ENCODE measurements around the gene JRKL. TPM values are rescaled to one million over a fixed set of nuclear protein-coding genes. Genes with fewer than 3 reads are reported as not detected.

JRKL gene
- total RNA-seq, 2 experiments from 2014 or later, result 13.7 to 15.4 TPM

DNA sequence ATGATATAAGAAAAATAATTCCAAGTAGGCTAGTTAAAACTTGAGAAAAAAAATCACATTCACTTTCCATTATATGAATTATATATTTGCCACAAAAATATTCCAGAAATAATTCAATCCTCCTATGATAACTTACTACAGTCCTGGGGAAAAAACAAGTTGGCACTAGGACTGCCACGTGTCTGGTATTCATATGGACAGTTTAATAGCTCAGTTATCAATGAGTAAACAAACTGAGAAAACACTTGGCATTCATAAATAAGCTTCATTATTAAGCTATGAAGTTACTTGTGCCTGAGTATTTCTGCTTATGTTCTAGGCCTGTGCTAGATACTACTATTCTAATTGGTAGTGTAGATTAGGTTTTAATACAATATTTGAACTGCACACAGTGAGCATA lies 24.3 kb upstream of the JRKL start:
- Mint-ChIP-seq H3K27ac (no peak overlapping the region), H3K4me1 (ENCODE audit: low read depth) (no peaks in the 10 kb centered on the region), H3K27me3 (no peaks in the 10 kb centered on the region), H3K4me3 (no peak overlapping the region), H3K9me3 (no peaks in the 10 kb centered on the region), H3K36me3 (peaks cover 23% of the 10 kb centered on the region)
- CTCF ChIA-PET, result interaction anchor here (0.8 to 1.2 kb wide), 3 partner anchors 22 to 29 kb away, joined by 3 to 4 read pairs (median 4); partner anchors contain the start of genes CCDC82, JRKL and MAML2
- intact Hi-C loops (cut with micrococcal nuclease), result no loop called here
- no peak for DNase-seq
- POLR2A ChIA-PET, result interaction anchor here (0.6 kb wide), 1 partner anchor 71 kb away, joined by 7 read pairs; no protein-coding TSS in a partner anchor

DNA sequence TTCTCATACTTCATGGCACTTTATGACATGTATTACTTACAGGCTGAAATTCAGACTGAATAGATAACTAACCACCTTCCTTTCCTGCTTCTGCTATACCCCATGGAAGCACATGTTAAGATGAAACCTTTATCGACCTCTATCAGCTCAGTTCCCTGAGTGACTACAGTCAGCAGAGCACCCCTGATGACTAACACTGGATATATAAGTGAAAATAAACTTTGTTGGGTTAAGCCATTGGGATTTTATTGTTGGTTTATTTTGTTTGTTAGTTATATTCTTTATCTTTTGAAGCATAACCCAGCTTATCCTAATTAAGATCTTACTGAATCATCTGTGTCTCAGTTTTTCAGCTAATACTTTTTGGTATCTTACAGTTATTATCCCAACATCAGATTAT lies 23.8 kb upstream of the JRKL start:
- H3K9me3 Mint-ChIP-seq, result no peaks in the 10 kb centered on the region
- H3K4me3 Mint-ChIP-seq, result no peak overlapping the region
- no peak for DNase-seq
- intact Hi-C loops (cut with micrococcal nuclease), result no loop called here
- no peaks in the 10 kb centered on the region for H3K27me3 Mint-ChIP-seq
- H3K27ac Mint-ChIP-seq, result no peak overlapping the region
- ChIA-PET POLR2A (interaction anchor here (0.6 kb wide), 1 partner anchor 72 kb away, joined by 7 read pairs; no protein-coding TSS in a partner anchor), CTCF (interaction anchor here (0.8 to 1.2 kb wide), 3 partner anchors 23 to 28 kb away, joined by 3 to 4 read pairs (median 4); partner anchors contain the start of genes CCDC82, JRKL and MAML2)
- H3K36me3 Mint-ChIP-seq, result peaks cover 26% of the 10 kb centered on the region
- no peaks in the 10 kb centered on the region for H3K4me1 Mint-ChIP-seq (ENCODE audit: low read depth)

DNA sequence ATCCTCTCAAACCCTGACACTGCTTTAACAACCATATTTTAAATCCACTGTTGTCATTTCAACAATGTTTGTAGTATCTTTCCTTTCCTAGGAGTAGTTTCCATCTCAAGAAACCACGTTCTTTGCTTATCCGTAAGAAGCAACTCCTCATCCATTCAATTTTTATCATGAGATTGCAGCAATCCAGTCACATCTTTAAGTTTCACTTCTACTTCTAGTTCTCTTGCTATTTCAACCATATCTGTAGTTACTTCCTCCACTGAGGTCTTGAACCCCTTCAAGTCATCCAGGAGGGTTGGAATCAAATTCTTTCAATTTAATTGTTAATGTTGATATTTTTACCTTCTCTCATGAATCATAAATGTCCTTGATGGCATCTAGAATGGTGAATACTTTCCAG lies 22.5 kb upstream of the JRKL start:
- CTCF ChIA-PET, result no interaction called here

DNA sequence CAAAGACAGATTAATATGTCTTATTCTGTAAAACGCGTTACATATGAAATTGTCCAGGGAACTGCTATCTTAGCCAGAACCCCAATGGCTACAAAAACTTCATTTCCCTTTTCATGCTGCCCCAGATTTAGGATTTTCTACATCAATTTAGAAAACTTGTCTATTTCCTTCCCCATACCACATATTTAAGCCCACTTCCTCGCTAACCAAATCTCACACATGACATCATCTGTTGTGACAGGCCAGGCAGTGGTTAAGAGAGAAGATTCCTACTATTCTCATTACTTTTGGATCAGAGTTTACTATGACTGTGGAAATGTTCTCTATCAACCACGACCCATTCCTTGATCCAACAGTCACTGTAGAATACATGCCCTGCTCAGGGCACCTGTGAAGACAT lies 16.0 kb upstream of the JRKL start:
- POLR2A ChIA-PET, result no interaction called here

More for the DNA sequence above, 22.5 kb upstream of the JRKL start:
- H3K9me3 Mint-ChIP-seq, result no peaks in the 10 kb centered on the region
- H3K27ac Mint-ChIP-seq, result no peak overlapping the region
- POLR2A ChIA-PET, result no interaction called here
- no peak for DNase-seq
- intact Hi-C loops (cut with micrococcal nuclease), result no loop called here
- peaks cover 32% of the 10 kb centered on the region for H3K36me3 Mint-ChIP-seq
- no peaks in the 10 kb centered on the region for H3K27me3 Mint-ChIP-seq
- H3K4me1 Mint-ChIP-seq (ENCODE audit: low read depth), result no peaks in the 10 kb centered on the region
- H3K4me3 Mint-ChIP-seq, result no peak overlapping the region

DNA sequence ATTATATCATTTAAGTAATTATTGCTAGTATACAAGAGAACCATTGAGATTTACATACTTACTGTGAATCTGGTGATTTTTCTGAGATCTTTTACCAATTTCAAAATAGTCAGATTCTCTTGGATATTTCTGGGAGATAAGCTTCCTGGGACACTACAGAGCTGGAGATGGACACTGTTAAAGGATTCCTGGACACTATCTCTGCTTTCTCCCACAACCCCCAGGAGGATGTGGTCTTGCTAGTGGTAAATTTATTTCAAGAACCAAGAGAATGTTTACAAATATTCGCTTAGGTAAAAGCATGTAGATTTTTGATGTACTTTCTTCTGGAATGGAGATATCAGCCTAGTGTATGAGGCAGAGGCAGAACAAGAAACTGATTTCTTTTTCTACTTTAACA lies 13.0 kb upstream of the JRKL start:
- H3K27me3 Mint-ChIP-seq, result no peaks in the 10 kb centered on the region
- DNase-seq, result no peak
- peaks cover 36% of the 10 kb centered on the region for H3K36me3 Mint-ChIP-seq
- POLR2A ChIA-PET, result no interaction called here
- H3K4me3 Mint-ChIP-seq, result no peak overlapping the region
- intact Hi-C loops (cut with micrococcal nuclease), result no loop called here
- no peaks in the 10 kb centered on the region for H3K4me1 Mint-ChIP-seq (ENCODE audit: low read depth)
- CTCF ChIA-PET, result interaction anchor here (0.6 kb wide), 1 partner anchor 611 kb away, joined by 3 read pairs; no protein-coding TSS in a partner anchor
- H3K27ac Mint-ChIP-seq, result no peak overlapping the region
- no peaks in the 10 kb centered on the region for H3K9me3 Mint-ChIP-seq

More for the DNA sequence above, 16.0 kb upstream of the JRKL start:
- H3K4me1 Mint-ChIP-seq (ENCODE audit: low read depth), result no peaks in the 10 kb centered on the region
- DNase-seq, result no peak
- no peak overlapping the region for H3K27ac Mint-ChIP-seq
- intact Hi-C loops (cut with micrococcal nuclease), result no loop called here
- H3K4me3 Mint-ChIP-seq, result no peak overlapping the region
- H3K36me3 Mint-ChIP-seq, result peaks cover 31% of the 10 kb centered on the region
- CTCF ChIA-PET, result no interaction called here
- H3K27me3 Mint-ChIP-seq, result no peaks in the 10 kb centered on the region
- no peaks in the 10 kb centered on the region for H3K9me3 Mint-ChIP-seq

DNA sequence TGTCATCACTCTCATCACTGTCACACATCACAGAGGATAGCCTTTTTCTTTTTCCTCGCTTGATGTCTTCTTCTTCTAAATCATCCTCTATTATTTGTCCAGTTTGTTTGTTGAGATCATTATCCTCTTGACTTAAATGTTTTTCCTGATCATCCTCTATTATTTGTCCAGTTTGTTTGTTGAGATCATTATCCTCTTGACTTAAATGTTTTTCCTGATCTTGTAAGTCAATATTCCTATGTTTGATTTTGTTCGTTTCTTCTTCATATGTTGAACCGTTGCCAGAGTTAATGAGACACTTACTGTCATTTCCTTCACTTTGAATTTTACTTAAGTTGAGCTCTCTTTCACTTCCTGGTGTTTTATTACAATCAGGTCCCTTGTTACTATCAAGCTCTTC lies 5.7 kb upstream of the JRKL start:
- intact Hi-C loops (cut with micrococcal nuclease), result no loop called here
- CTCF ChIA-PET, result interaction anchor here (1.1 kb wide), 2 partner anchors 10 to 549 kb away, joined by 3 to 4 read pairs; no protein-coding TSS in a partner anchor
- Mint-ChIP-seq H3K4me1 (ENCODE audit: low read depth) (peaks cover 45% of the 10 kb centered on the region), H3K27ac (peak overlapping the region; percentile 16), H3K36me3 (peaks cover 35% of the 10 kb centered on the region), H3K9me3 (no peaks in the 10 kb centered on the region), H3K27me3 (no peaks in the 10 kb centered on the region), H3K4me3 (peak overlapping the region; percentile 32)
- POLR2A ChIA-PET, result interaction anchor here (0.6 kb wide), 1 partner anchor 566 kb away, joined by 3 read pairs; no protein-coding TSS in a partner anchor
- no peak for DNase-seq

DNA sequence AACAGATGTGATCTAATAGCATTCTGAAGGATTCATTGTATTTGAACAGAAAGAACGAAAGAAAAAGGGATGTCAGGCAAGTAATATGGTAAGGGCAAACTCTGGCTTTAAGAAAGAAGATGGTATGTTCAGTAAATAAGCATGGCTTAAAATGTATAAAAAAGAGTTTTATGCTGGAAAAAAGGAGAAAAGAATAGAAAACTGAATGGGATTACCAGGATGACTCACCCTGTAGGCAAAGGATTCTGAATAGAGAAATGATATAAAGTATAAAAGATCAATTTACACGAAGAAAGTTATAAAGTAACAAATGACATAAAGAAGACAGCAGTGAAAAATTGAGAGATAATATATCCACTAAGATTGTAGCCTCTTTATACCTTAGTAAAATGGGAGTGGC lies 4.6 kb upstream of the JRKL start:
- Mint-ChIP-seq H3K36me3 (peaks cover 30% of the 10 kb centered on the region), H3K27me3 (no peaks in the 10 kb centered on the region), H3K9me3 (no peaks in the 10 kb centered on the region), H3K4me3 (no peak overlapping the region), H3K4me1 (ENCODE audit: low read depth) (peaks cover 45% of the 10 kb centered on the region), H3K27ac (no peak overlapping the region)
- no peak for DNase-seq
- ChIA-PET CTCF (no interaction called here), POLR2A (no interaction called here)
- intact Hi-C loops (cut with micrococcal nuclease), result loop anchor here (5.0 kb wide), 1 partner anchor 128 kb away; no protein-coding TSS in a partner anchor

DNA sequence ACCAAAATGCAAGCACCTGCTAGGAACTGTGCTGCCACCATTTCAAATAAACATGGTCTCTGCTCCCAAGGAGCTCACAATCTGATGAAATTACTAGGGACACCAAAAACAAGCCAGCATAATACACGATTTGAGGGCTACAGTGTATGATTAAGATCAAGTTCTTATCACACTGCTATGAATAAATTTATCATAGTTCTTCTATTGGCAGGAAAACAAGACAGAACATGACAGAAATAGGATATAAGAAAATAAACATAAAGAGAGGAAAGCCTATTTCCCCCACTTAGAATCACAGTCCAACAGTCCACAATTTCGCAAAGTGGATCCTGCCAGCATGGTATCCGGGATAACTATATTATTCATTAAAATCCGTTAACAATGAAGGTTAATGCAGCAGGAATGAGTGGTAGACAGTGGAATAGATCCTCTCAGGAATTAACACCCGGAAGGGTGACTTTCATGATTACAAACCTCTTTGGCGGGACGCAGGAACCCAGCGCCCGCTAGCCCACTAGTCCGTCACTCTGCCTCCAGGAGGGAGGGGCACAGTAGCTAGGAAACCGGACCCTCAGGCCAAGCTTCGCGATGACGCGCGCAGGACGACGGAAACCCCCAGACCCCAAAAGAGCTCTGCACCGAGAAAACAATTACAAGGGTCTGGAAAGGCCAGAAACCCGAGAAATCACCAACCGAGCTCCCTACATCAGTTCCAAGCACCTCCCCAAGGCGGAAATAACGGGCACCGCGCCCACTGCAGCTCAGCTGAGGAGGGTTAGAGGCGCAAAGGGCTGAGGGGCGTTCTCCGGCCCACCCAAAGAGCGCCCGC lies 708 bp upstream of the JRKL start:
- Mint-ChIP-seq H3K27me3 (no peaks in the 10 kb centered on the region), H3K36me3 (peaks cover 16% of the 10 kb centered on the region), H3K4me3 (peak overlapping the region; percentile 86), H3K4me1 (ENCODE audit: low read depth) (peaks cover 65% of the 10 kb centered on the region), H3K9me3 (no peaks in the 10 kb centered on the region), H3K27ac (peak overlapping the region; percentile 85)
- POLR2A ChIA-PET, result interaction anchor here (0.9 to 2.9 kb wide), 13 partner anchors 11 to 1322 kb away, joined by 3 to 28 read pairs (median 6); partner anchors contain the start of genes CEP57, FAM76B and MAML2
- CTCF ChIA-PET, result interaction anchor here (0.5 to 3.3 kb wide), 12 partner anchors 23 to 599 kb away, joined by 3 to 31 read pairs (median 4); partner anchors contain the start of genes CEP57, FAM76B, MAML2 and MTMR2
- DNase-seq, result no peak
- intact Hi-C loops (cut with micrococcal nuclease), result loop anchor here (1.0 to 5.0 kb wide), 5 partner anchors 30 to 1235 kb away; partner anchors contain the start of gene CEP57

DNA sequence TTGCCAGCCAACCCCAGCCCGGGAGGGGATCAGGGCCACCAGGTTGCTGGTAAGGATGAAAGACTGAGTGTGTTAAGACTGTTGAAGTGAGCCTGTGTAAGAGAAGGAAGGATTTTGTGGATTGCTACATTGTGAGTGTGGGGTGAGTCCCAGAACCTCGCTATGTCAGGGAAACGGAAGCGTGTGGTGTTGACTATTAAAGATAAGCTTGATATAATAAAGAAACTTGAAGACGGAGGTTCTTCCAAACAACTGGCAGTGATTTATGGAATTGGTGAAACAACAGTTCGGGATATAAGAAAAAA lies 627 bp downstream of the JRKL start:
- Mint-ChIP-seq H3K9me3 (no peaks in the 10 kb centered on the region), H3K4me1 (ENCODE audit: low read depth) (peaks cover 62% of the 10 kb centered on the region), H3K27ac (peak overlapping the region; percentile 85), H3K4me3 (peak overlapping the region; percentile 86), H3K27me3 (no peaks in the 10 kb centered on the region), H3K36me3 (peaks cover 9% of the 10 kb centered on the region)
- intact Hi-C loops (cut with micrococcal nuclease), result loop anchor here (1.0 to 10.0 kb wide), 8 partner anchors 47 to 1326 kb away; partner anchors contain the start of genes MAML2, MTMR2 and SRSF8
- POLR2A ChIA-PET, result interaction anchor here (0.8 to 2.9 kb wide), 8 partner anchors 49 to 1323 kb away, joined by 3 to 28 read pairs (median 8); partner anchors contain the start of genes CEP57 and FAM76B
- no peak for DNase-seq
- CTCF ChIA-PET, result interaction anchor here (1.1 to 3.3 kb wide), 5 partner anchors 25 to 600 kb away, joined by 3 to 31 read pairs (median 7); partner anchors contain the start of genes CEP57, MAML2 and MTMR2

DNA sequence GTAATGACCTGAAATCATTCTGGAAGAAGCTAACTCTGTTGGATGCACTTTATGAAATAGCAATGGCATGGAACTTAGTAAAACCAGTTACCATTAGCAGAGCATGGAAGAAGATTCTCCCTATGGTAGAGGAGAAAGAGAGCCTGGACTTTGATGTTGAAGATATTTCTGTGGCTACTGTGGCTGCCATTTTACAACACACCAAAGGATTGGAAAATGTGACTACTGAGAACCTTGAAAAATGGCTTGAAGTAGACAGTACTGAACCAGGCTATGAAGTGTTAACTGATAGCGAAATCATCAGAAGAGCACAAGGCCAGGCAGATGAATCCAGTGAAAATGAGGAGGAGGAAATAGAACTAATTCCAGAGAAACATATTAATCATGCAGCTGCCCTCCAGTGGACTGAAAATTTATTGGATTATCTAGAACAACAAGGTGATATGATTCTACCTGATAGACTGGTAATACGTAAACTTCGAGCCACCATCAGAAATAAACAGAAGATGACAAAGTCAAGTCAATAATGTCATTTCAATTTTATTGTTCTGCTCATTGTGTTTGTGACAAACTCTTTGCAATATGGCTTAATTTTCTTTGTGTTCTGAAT lies 2.0 kb downstream of the JRKL start:
- H3K4me1 Mint-ChIP-seq (ENCODE audit: low read depth), result peaks cover 54% of the 10 kb centered on the region
- DNase-seq, result no peak
- POLR2A ChIA-PET, result no interaction called here
- H3K27me3 Mint-ChIP-seq, result no peaks in the 10 kb centered on the region
- intact Hi-C loops (cut with micrococcal nuclease), result loop anchor here (2.0 to 10.0 kb wide), 6 partner anchors 185 to 1327 kb away; partner anchors contain the start of genes MTMR2 and SRSF8
- peaks cover 7% of the 10 kb centered on the region for H3K36me3 Mint-ChIP-seq
- H3K4me3 Mint-ChIP-seq, result peak overlapping the region; percentile 86
- H3K27ac Mint-ChIP-seq, result no peak overlapping the region
- CTCF ChIA-PET, result interaction anchor here (0.8 kb wide), 1 partner anchor 377 kb away, joined by 3 read pairs; no protein-coding TSS in a partner anchor
- H3K9me3 Mint-ChIP-seq, result no peaks in the 10 kb centered on the region

DNA sequence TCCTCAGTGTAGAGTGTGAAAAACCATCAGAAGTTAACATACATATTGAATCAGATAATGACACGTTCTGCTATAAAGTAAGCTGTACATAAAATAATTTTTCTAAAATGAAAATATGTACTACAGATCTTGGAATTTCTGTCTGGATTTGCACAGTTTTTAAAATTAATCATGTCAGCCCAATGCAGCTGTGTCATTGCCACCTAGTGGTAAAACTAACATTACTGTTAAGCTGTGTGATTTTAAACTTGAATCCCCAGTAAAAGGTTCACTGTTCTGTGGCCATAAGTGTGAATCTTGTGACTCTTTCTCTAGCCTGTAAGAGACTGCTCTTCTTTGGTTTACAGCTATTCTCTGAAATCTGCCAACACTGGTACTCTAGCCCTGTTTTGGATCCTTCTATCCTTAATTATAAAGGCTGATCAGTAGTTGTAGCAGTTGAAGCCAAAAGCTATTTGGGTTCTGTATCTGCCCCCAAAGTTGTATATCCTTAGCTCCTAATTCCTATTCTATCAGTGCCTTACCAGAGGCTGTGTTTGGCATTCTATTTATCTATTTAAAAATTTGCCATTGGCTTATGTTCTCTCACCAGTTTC lies 4.0 kb downstream of the JRKL start:
- no peaks in the 10 kb centered on the region for H3K27me3 Mint-ChIP-seq
- no peaks in the 10 kb centered on the region for H3K9me3 Mint-ChIP-seq
- intact Hi-C loops (cut with micrococcal nuclease), result loop anchor here (1.0 to 10.0 kb wide), 3 partner anchors 187 to 1329 kb away; partner anchors contain the start of gene SRSF8
- DNase-seq, result no peak
- H3K27ac Mint-ChIP-seq, result no peak overlapping the region
- no peak overlapping the region for H3K4me3 Mint-ChIP-seq
- ChIA-PET POLR2A (interaction anchor here (0.7 kb wide), 1 partner anchor 50 kb away, joined by 3 read pairs; no protein-coding TSS in a partner anchor), CTCF (interaction anchor here (0.7 to 2.5 kb wide), 38 partner anchors 10 to 1239 kb away, joined by 3 to 38 read pairs (median 4); partner anchors contain the start of genes CEP57, FAM76B and MAML2)
- peaks cover 34% of the 10 kb centered on the region for H3K4me1 Mint-ChIP-seq (ENCODE audit: low read depth)
- H3K36me3 Mint-ChIP-seq, result peaks cover 7% of the 10 kb centered on the region
